ENCODE measurements around the gene CHAD. TPM values are rescaled to one million over a fixed set of nuclear protein-coding genes. Genes with fewer than 3 reads are reported as not detected.
A peak's percentile ranks its signal among the peaks of the same experiment; 100 is the strongest.

The CHAD gene
- total RNA-seq, 1 experiment from 2014 or later, result 0.57 TPM

GRCh38 chr17:50487213-50488096 lies 18.8 kb upstream of the CHAD start:
- Histone ChIP-seq H3K56ac (ENCODE audit: insufficient read length, low read depth, low read length) (no peak overlapping the region), H3K23me2 (ENCODE audit: insufficient read length, low read depth, low read length, poor library complexity, severe bottlenecking) (no peaks in the 10 kb centered on the region), H3K27me3 (ENCODE audit: insufficient read depth, low read length) (no peaks in the 10 kb centered on the region), H3K14ac (ENCODE audit: insufficient read depth, low read length) (no peak overlapping the region), H2BK15ac (ENCODE audit: low read depth, low read length) (no peak overlapping the region), H2BK5ac (ENCODE audit: insufficient read length, low read length) (no peak overlapping the region), H3K27ac (ENCODE audit: insufficient read length, low read depth, low read length) (no peak overlapping the region), H3K79me2 (ENCODE audit: insufficient read depth, low read length) (no peaks in the 10 kb centered on the region), H4K20me1 (ENCODE audit: control insufficient read depth, insufficient read depth, insufficient read length) (no peaks in the 10 kb centered on the region), H3K9me3 (ENCODE audit: control insufficient read depth, low read depth, low read length) (no peaks in the 10 kb centered on the region), H3T11ph (ENCODE audit: low read length) (no peak overlapping the region), H4K91ac (ENCODE audit: insufficient read length, low read depth, low read length) (no peak overlapping the region), H4K8ac (replicated peaks; ENCODE audit: insufficient read length, low read depth, low read length) (no peak overlapping the region), H3K4me1 (ENCODE audit: insufficient read depth, low read length) (no peaks in the 10 kb centered on the region), H2BK12ac (ENCODE audit: insufficient read length, low read depth, low read length) (no peak overlapping the region), H3K4ac (ENCODE audit: low read depth, low read length) (no peak overlapping the region), H2AFZ (ENCODE audit: low read length) (no peak overlapping the region), H2BK20ac (ENCODE audit: low read depth, low read length, poor library complexity, severe bottlenecking) (no peak overlapping the region), H3K18ac (ENCODE audit: insufficient read length, low read depth, low read length) (no peak overlapping the region), H3K23ac (ENCODE audit: insufficient read length, low read depth, low read length) (no peak overlapping the region), H3K9ac (ENCODE audit: extremely low read depth, insufficient read length, low read length) (no peak overlapping the region), H4K5ac (ENCODE audit: insufficient read length, low read depth, low read length) (no peak overlapping the region), H2AK5ac (ENCODE audit: insufficient read length, low read length) (no peak overlapping the region), H2BK120ac (ENCODE audit: low read depth, low read length, poor library complexity, severe bottlenecking) (no peak overlapping the region), H3K79me1 (ENCODE audit: insufficient read depth, low read depth, low read length, poor library complexity, severe bottlenecking) (no peaks in the 10 kb centered on the region), H3K4me2 (ENCODE audit: insufficient read depth, insufficient read length, low read length) (no peak overlapping the region)
- TF ChIP-seq, protein P1, sequence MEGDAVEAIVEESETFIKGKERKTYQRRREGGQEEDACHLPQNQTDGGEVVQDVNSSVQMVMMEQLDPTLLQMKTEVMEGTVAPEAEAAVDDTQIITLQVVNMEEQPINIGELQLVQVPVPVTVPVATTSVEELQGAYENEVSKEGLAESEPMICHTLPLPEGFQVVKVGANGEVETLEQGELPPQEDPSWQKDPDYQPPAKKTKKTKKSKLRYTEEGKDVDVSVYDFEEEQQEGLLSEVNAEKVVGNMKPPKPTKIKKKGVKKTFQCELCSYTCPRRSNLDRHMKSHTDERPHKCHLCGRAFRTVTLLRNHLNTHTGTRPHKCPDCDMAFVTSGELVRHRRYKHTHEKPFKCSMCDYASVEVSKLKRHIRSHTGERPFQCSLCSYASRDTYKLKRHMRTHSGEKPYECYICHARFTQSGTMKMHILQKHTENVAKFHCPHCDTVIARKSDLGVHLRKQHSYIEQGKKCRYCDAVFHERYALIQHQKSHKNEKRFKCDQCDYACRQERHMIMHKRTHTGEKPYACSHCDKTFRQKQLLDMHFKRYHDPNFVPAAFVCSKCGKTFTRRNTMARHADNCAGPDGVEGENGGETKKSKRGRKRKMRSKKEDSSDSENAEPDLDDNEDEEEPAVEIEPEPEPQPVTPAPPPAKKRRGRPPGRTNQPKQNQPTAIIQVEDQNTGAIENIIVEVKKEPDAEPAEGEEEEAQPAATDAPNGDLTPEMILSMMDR (conservative IDR thresholded peaks at IDR 0.05), result no peak
- WGBS (ENCODE audit: extremely low coverage, insufficient read length, low lambda C conversion rate), result no CpG with 5 or more reads among the region's 17 CpGs
- Mint-ChIP-seq H3K9me3 (no peaks in the 10 kb centered on the region), H3K4me1 (peaks cover 11 to 13% of the 10 kb centered on the region in 2 experiments), H3K36me3 (ENCODE audit: insufficient read depth in 1 of 3, low read depth in 3 of 3) (peaks cover 2 to 35% (median 25%) of the 10 kb centered on the region in 3 experiments), H3K4me3 (peak overlapping the region in 1 of 2 experiments; percentile 26; a peak in 1 of 5 replicates), H3K27me3 (ENCODE audit: low read depth) (peaks cover 3% of the 10 kb centered on the region; the same call in 1 of the 2 replicates), H3K27ac (no peak overlapping the region)
- DNase-seq, result no peak

All from H9 (cell line).